ENCODE data around the gene HUS1.
"Not testable (repeated sequence)": the region's sequence is repeated elsewhere in the genome, so short reads cannot be mapped to it uniquely, and the experiment has no call there.

HUS1 gene

DNA sequence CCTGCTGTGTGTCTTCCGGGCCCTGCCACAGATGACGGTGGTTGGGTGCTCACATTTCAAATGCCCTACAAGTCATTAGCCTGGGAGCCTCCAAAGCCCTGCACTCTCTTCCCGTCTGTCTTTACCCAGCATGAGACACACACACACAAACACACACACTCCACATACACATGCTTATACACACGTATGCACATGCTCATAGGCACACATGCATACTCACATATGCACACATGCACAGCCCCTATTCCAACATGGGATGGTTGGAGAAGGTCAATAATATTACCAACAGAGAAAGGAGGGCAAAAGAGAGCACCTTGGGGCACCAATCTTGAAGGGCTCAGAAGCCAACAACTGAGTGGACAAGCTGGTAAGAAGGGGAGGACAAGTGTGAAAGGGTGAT lies 30.5 kb upstream of the HUS1 start:
- DNase-seq (ENCODE audit: low read depth): no peak
- no peak overlapping the region for H3K4me3 ChIP-seq (ENCODE audit: low read depth, low read length)
- TF ChIP-seq, protein P1, sequence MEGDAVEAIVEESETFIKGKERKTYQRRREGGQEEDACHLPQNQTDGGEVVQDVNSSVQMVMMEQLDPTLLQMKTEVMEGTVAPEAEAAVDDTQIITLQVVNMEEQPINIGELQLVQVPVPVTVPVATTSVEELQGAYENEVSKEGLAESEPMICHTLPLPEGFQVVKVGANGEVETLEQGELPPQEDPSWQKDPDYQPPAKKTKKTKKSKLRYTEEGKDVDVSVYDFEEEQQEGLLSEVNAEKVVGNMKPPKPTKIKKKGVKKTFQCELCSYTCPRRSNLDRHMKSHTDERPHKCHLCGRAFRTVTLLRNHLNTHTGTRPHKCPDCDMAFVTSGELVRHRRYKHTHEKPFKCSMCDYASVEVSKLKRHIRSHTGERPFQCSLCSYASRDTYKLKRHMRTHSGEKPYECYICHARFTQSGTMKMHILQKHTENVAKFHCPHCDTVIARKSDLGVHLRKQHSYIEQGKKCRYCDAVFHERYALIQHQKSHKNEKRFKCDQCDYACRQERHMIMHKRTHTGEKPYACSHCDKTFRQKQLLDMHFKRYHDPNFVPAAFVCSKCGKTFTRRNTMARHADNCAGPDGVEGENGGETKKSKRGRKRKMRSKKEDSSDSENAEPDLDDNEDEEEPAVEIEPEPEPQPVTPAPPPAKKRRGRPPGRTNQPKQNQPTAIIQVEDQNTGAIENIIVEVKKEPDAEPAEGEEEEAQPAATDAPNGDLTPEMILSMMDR (IDR thresholded peaks at IDR 0.05; ENCODE audit: control insufficient read depth, extremely low read depth, insufficient read depth): no peak

DNA sequence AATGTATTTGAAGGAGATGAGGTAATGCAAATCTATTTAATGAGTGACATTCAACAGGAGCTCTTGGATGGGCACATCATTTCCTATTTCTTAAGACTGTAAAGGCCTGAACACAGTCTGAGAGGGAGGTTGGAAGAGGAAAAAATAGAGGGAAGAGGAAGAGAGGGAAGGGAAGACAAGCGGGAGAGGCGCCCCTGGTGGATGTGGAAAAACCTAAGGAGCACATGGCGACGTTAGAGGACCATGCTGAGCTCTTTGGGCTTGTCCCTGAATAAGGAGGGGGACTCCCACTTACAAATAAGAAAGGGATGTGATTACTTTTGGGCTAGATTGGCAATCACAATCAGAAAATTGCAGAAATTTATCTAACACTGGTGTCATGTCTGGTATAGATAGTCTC lies 29.8 kb upstream of the HUS1 start:
- H3K4me3 ChIP-seq (ENCODE audit: low read depth, low read length): no peak overlapping the region
- TF ChIP-seq, protein P1 (IDR thresholded peaks at IDR 0.05; ENCODE audit: control insufficient read depth, extremely low read depth, insufficient read depth): no peak
- no peak for DNase-seq (ENCODE audit: low read depth)

DNA sequence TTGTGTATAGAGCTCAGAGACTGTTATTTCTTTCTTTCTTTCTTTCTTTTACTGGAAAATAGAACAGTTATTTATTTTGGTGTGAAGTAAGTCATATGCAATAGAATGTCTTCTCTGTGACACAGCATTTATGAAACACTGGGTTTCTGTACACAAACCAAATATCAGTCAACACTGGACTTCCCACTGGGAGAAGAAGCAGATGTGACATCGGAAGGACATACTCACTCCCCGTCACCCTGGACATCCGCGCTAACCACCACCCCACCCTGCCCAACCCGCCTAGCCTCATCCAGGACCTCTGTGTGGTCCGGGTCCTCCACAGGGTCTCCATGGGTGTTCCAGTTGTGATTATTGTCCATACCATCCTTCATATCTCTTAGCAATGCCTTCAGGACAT lies 27.5 kb upstream of the HUS1 start:
- TF ChIP-seq, protein P1 (IDR thresholded peaks at IDR 0.05; ENCODE audit: control insufficient read depth, extremely low read depth, insufficient read depth): no peak
- DNase-seq (ENCODE audit: low read depth): no peak
- H3K4me3 ChIP-seq (ENCODE audit: low read depth, low read length): no peak overlapping the region

DNA sequence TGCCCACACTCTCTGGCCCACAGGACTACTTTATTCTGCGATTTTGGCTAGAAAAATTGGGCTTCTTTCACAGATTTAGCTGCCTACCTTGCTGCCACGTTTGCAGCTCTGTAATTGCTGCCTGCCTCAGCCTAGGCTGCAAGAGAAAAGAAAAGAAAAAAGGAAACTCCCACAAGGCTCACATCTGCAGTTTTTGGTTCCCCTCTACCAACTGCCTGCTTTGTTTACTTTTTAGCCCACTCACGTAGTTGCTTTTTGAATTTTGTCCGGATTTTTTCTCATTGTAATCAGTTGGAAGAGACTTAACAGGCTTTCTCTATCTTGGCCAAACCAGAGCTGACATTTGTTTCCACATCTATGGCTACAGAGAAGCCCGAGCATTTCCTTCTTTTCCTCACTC lies 25.2 kb upstream of the HUS1 start:
- TF ChIP-seq, protein P1 (IDR thresholded peaks at IDR 0.05; ENCODE audit: control insufficient read depth, extremely low read depth, insufficient read depth): no peak
- no peak for DNase-seq (ENCODE audit: low read depth)
- no peak overlapping the region for H3K4me3 ChIP-seq (ENCODE audit: low read depth, low read length)

DNA sequence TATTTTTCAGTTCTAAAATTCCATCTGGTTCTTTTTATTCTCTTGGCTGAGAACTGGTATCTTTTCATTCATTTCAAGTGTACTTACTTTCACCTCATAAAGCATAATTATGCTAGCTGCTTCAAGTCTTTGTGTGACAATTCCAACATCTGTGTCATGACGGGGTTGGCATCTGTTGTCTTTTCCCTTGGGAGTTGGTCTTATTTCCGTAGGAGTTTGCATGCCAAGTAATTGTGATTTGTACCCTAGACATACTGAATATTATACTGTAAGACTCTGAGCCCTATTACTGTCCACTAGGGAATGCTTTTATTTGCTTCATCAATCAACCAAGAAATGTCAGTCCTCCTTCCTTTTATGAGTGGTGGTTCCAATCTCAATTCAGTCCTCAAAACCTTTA lies 24.6 kb upstream of the HUS1 start:
- DNase-seq (ENCODE audit: low read depth): no peak
- TF ChIP-seq, protein P1 (IDR thresholded peaks at IDR 0.05; ENCODE audit: control insufficient read depth, extremely low read depth, insufficient read depth): no peak
- H3K4me3 ChIP-seq (ENCODE audit: low read depth, low read length): no peak overlapping the region

DNA sequence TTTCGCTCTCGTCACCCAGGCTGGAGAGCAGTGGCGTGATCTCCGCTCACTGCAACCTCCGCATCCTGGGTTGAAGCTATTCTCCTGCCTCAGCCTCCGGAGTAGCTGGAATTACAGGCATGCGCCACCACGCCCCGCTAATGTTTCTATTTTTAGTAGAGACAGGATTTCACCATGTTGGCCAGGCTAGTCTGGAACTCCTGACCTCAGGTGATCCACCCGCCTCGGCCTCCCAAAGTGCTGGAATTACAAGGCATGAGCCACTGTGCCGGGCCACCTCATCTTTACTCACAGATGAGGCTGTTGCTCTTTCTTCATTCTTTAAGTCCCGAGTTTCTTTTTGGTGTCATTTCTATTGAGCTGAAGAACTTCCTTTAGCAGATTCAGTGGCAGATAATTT lies 20.7 kb upstream of the HUS1 start:
- DNase-seq (ENCODE audit: low read depth); H3K4me3 ChIP-seq (ENCODE audit: low read depth, low read length): not testable (repeated sequence)

DNA sequence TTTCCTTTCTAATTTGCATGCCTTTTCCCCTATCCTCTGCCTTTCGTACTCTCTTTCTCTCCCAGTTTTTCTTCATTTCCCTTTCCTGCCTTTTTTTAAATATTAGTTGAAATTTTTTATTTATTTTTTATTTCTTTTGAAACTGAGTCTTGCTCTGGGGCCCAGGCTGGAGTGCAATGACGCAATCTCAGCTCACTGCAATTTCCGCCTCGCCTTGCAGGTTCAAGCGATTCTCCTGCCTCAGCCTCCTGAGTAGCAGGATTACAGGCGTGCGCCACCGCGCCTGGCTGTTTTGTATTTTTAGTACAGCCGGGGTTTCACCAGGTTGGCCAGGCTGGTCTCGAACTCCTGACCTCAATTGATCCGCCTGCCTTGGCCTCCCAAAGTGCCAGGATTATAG lies 20.0 kb upstream of the HUS1 start:
- no peak for DNase-seq (ENCODE audit: low read depth)
- H3K4me3 ChIP-seq (ENCODE audit: low read depth, low read length): no peak overlapping the region
- TF ChIP-seq, protein P1 (IDR thresholded peaks at IDR 0.05; ENCODE audit: control insufficient read depth, extremely low read depth, insufficient read depth): no peak

DNA sequence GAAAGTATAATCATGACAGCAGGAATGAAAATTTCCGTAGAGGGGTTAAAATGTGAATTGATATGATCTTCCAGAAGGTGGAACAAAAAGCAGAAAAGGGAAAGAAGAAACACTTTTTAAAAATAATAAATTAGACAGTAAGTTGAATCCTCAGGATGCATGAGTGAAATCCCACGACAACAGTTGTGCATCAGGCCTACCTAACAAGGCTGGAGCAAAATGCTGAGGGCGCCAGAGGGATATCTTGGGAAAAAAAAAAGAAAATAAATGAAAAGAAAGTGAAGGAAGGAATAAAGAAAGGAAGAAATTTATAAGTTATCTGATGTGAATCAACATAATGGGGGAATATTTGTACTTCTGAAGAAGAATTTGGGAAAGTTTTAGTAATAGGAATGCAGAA lies 13.0 kb upstream of the HUS1 start:
- no peak overlapping the region for H3K4me3 ChIP-seq (ENCODE audit: low read depth, low read length)
- DNase-seq (ENCODE audit: low read depth): no peak
- TF ChIP-seq, protein P1 (IDR thresholded peaks at IDR 0.05; ENCODE audit: control insufficient read depth, extremely low read depth, insufficient read depth): no peak

Data from LNCaP clone FGC (cell line).